HEK293 (cell line): ENCODE results near the gene ARHGAP23.

ENCODE experiments used
- YY2 ChIP-seq: fragments of 450-650 bp; formaldehyde crosslinking; IDR thresholded peaks from 2 replicates; pipeline ENCODE4 v1.5.1; 2016; ENCODE audit warnings: missing biosample characterization, missing genetic modification characterization
- ZNF202 ChIP-seq: fragments of 450-650 bp; formaldehyde crosslinking; IDR thresholded peaks from 2 replicates; pipeline ENCODE4 v1.5.1; 2016; ENCODE audit warnings: missing biosample characterization, missing genetic modification characterization, borderline replicate concordance
- ZNF24 ChIP-seq: fragments of 450-650 bp; formaldehyde crosslinking; IDR thresholded peaks from 2 replicates; pipeline ENCODE4 v1.5.1; 2016; ENCODE audit warnings: missing biosample characterization, missing genetic modification characterization
- ZNF274 ChIP-seq, 2 experiments: fragments of 200-500 bp in 1 of 2; fragments of 450-650 bp in 1 of 2; sonication (Bioruptor generic) in 1 of 2; formaldehyde crosslinking in 1 of 2; IDR thresholded peaks; 2 replicates each; pipeline versions ENCODE4 v1.5.1 to v1.6.1; 2014 to 2016; ENCODE audit warnings: borderline replicate concordance in 1 of 2, inconsistent platforms in 1 of 2, low read length in 1 of 2, missing biosample characterization in 1 of 2, missing genetic modification characterization in 1 of 2
- ZNF311 ChIP-seq: fragments of 450-650 bp; formaldehyde crosslinking; IDR thresholded peaks from 2 replicates; pipeline ENCODE4 v1.5.1; 2017; ENCODE audit warnings: missing biosample characterization, missing genetic modification characterization, borderline replicate concordance
- ZNF629 ChIP-seq: fragments of 450-650 bp; formaldehyde crosslinking; IDR thresholded peaks from 2 replicates; pipeline ENCODE4 v1.5.1; 2017; ENCODE audit warnings: missing biosample characterization, missing genetic modification characterization
- TF ChIP-seq, protein P1 (sequence below): fragments of 450-650 bp; formaldehyde crosslinking; IDR thresholded peaks from 2 replicates; pipeline ENCODE4 v1.5.1; 2016; ENCODE audit warnings: missing biosample characterization, missing genetic modification characterization
- TF ChIP-seq, protein P2 (sequence below): fragments of 450-650 bp; formaldehyde crosslinking; IDR thresholded peaks from 2 replicates; pipeline ENCODE4 v1.5.1; 2016; ENCODE audit warnings: missing biosample characterization, missing genetic modification characterization
- TF ChIP-seq, protein P3 (sequence below): fragments of 450-650 bp; formaldehyde crosslinking; IDR thresholded peaks from 2 replicates; pipeline ENCODE4 v1.5.1; 2016; ENCODE audit warnings: missing biosample characterization, missing genetic modification characterization, low read depth
- TF ChIP-seq, protein P4 (sequence below): sonication (generic); formaldehyde crosslinking; IDR thresholded peaks from 2 replicates; pipeline ENCODE4 v1.8.1; 2022; ENCODE audit warnings: mild to moderate bottlenecking, moderate library complexity, missing genetic modification reagents
- TF ChIP-seq, protein P5 (sequence below): fragments of 450-650 bp; formaldehyde crosslinking; IDR thresholded peaks from 2 replicates; pipeline ENCODE4 v1.5.1; 2016; ENCODE audit warnings: missing biosample characterization, missing genetic modification characterization
- TF ChIP-seq, protein P6 (sequence below): fragments of 450-650 bp; formaldehyde crosslinking; IDR thresholded peaks from 2 replicates; pipeline ENCODE4 v1.5.1; 2017; ENCODE audit warnings: missing biosample characterization, missing genetic modification characterization

DNA sequence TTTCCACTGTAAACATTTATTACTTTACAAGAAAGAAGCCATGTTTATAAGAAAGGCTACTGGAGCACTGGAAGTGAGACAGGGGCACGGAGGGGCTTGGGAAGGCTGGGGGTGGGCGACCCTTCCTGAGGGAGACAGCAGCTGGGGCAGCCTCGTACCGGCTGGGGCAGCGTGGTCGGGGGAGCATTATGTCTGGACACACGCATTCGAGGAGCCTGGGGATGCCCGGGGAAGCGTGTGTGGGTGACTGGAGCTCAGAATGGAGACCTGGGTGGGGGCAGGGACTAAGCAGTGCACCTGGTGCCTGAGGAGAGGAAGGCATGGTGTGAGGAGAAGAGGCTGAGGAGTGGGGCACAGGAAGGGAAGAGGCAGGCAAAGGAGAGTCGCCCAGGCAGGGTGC lies 113.0 kb downstream of the ARHGAP23 start:
- TF ChIP-seq, protein P1, sequence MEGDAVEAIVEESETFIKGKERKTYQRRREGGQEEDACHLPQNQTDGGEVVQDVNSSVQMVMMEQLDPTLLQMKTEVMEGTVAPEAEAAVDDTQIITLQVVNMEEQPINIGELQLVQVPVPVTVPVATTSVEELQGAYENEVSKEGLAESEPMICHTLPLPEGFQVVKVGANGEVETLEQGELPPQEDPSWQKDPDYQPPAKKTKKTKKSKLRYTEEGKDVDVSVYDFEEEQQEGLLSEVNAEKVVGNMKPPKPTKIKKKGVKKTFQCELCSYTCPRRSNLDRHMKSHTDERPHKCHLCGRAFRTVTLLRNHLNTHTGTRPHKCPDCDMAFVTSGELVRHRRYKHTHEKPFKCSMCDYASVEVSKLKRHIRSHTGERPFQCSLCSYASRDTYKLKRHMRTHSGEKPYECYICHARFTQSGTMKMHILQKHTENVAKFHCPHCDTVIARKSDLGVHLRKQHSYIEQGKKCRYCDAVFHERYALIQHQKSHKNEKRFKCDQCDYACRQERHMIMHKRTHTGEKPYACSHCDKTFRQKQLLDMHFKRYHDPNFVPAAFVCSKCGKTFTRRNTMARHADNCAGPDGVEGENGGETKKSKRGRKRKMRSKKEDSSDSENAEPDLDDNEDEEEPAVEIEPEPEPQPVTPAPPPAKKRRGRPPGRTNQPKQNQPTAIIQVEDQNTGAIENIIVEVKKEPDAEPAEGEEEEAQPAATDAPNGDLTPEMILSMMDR, result no peak
- TF ChIP-seq ZNF274 (IDR thresholded peaks at IDR 0.05; ENCODE audit: low read length) (no peak), ZNF274 (tag by site-specific recombination; IDR thresholded peaks at IDR 0.05; ENCODE audit: borderline replicate concordance) (no peak), ZNF202 (tag by site-specific recombination) (no peak), YY2 (tag by site-specific recombination) (no peak), ZNF24 (tag by site-specific recombination) (no peak), ZNF629 (tag by site-specific recombination) (no peak), ZNF311 (tag by site-specific recombination) (no peak)
- TF ChIP-seq, protein P2, sequence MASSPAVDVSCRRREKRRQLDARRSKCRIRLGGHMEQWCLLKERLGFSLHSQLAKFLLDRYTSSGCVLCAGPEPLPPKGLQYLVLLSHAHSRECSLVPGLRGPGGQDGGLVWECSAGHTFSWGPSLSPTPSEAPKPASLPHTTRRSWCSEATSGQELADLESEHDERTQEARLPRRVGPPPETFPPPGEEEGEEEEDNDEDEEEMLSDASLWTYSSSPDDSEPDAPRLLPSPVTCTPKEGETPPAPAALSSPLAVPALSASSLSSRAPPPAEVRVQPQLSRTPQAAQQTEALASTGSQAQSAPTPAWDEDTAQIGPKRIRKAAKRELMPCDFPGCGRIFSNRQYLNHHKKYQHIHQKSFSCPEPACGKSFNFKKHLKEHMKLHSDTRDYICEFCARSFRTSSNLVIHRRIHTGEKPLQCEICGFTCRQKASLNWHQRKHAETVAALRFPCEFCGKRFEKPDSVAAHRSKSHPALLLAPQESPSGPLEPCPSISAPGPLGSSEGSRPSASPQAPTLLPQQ (tag by site-specific recombination), result no peak
- TF ChIP-seq, protein P3, sequence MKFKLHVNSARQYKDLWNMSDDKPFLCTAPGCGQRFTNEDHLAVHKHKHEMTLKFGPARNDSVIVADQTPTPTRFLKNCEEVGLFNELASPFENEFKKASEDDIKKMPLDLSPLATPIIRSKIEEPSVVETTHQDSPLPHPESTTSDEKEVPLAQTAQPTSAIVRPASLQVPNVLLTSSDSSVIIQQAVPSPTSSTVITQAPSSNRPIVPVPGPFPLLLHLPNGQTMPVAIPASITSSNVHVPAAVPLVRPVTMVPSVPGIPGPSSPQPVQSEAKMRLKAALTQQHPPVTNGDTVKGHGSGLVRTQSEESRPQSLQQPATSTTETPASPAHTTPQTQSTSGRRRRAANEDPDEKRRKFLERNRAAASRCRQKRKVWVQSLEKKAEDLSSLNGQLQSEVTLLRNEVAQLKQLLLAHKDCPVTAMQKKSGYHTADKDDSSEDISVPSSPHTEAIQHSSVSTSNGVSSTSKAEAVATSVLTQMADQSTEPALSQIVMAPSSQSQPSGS (tag by site-specific recombination), result no peak
- TF ChIP-seq, protein P4, sequence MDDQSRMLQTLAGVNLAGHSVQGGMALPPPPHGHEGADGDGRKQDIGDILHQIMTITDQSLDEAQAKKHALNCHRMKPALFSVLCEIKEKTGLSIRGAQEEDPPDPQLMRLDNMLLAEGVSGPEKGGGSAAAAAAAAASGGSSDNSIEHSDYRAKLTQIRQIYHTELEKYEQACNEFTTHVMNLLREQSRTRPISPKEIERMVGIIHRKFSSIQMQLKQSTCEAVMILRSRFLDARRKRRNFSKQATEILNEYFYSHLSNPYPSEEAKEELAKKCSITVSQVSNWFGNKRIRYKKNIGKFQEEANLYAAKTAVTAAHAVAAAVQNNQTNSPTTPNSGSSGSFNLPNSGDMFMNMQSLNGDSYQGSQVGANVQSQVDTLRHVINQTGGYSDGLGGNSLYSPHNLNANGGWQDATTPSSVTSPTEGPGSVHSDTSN (CRISPR knock-in tag), result no peak
- TF ChIP-seq, protein P5, sequence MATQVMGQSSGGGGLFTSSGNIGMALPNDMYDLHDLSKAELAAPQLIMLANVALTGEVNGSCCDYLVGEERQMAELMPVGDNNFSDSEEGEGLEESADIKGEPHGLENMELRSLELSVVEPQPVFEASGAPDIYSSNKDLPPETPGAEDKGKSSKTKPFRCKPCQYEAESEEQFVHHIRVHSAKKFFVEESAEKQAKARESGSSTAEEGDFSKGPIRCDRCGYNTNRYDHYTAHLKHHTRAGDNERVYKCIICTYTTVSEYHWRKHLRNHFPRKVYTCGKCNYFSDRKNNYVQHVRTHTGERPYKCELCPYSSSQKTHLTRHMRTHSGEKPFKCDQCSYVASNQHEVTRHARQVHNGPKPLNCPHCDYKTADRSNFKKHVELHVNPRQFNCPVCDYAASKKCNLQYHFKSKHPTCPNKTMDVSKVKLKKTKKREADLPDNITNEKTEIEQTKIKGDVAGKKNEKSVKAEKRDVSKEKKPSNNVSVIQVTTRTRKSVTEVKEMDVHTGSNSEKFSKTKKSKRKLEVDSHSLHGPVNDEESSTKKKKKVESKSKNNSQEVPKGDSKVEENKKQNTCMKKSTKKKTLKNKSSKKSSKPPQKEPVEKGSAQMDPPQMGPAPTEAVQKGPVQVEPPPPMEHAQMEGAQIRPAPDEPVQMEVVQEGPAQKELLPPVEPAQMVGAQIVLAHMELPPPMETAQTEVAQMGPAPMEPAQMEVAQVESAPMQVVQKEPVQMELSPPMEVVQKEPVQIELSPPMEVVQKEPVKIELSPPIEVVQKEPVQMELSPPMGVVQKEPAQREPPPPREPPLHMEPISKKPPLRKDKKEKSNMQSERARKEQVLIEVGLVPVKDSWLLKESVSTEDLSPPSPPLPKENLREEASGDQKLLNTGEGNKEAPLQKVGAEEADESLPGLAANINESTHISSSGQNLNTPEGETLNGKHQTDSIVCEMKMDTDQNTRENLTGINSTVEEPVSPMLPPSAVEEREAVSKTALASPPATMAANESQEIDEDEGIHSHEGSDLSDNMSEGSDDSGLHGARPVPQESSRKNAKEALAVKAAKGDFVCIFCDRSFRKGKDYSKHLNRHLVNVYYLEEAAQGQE (tag by site-specific recombination), result no peak
- TF ChIP-seq, protein P6, sequence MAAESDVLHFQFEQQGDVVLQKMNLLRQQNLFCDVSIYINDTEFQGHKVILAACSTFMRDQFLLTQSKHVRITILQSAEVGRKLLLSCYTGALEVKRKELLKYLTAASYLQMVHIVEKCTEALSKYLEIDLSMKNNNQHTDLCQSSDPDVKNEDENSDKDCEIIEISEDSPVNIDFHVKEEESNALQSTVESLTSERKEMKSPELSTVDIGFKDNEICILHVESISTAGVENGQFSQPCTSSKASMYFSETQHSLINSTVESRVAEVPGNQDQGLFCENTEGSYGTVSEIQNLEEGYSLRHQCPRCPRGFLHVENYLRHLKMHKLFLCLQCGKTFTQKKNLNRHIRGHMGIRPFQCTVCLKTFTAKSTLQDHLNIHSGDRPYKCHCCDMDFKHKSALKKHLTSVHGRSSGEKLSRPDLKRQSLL (tag by site-specific recombination), result no peak
